Central memory CD8-positive, alpha-beta T cell (primary cell): ENCODE results near the gene SOX13.
"Not testable (repeated sequence)": the region's sequence is repeated elsewhere in the genome, so short reads cannot be mapped to it uniquely, and the experiment has no call there.

ENCODE experiments used
- ATAC-seq: fragments of 150-1000 bp; cut with Tn5 transposase; replicated peaks from 2 replicates; pipeline ENCODE4 v1.10.0; 2022; ENCODE audit warnings: mild to moderate bottlenecking, moderate FRiP score, moderate number of reproducible peaks; ENCODE audit not compliant: poor library complexity, severe bottlenecking; ENCODE audit errors: extremely low read depth
- DNase-seq, 2 donors: peaks; one replicate each; pipeline ENCODE4 v3.0.0; 2021; ENCODE audit warnings: low spot score in 2 of 2
- H3K27ac Mint-ChIP-seq: one replicate; pipeline ENCODE4 v1.8.0; 2022; ENCODE audit warnings: low read depth, mild to moderate bottlenecking, moderate library complexity, mixed read lengths
- H3K27me3 Mint-ChIP-seq: one replicate; pipeline ENCODE4 v1.8.0; 2022; ENCODE audit warnings: mixed read lengths
- H3K36me3 Mint-ChIP-seq: one replicate; pipeline ENCODE4 v1.8.0; 2022; ENCODE audit warnings: mild to moderate bottlenecking, moderate library complexity, mixed read lengths; ENCODE audit not compliant: insufficient read depth
- H3K4me1 Mint-ChIP-seq: one replicate; pipeline ENCODE4 v1.8.0; 2022; ENCODE audit warnings: mixed read lengths
- H3K4me3 Mint-ChIP-seq: one replicate; pipeline ENCODE4 v1.8.0; 2022; ENCODE audit warnings: mild to moderate bottlenecking, moderate library complexity, mixed read lengths
- H3K9me3 Mint-ChIP-seq: one replicate; pipeline ENCODE4 v1.8.0; 2022; ENCODE audit warnings: mixed read lengths

The SOX13 gene

GRCh38 chr1:204043680-204044079, 29.2 kb upstream of the SOX13 start:
- Mint-ChIP-seq H3K27me3 (peaks cover 10% of the 10 kb centered on the region), H3K36me3 (no peaks in the 10 kb centered on the region), H3K4me3 (no peak overlapping the region), H3K9me3 (no peaks in the 10 kb centered on the region), H3K27ac (no peak overlapping the region), H3K4me1 (no peaks in the 10 kb centered on the region)
- no peak for ATAC-seq
- no peak for DNase-seq

- Mint-ChIP-seq H3K9me3 (no peaks in the 10 kb centered on the region), H3K27ac (no peak overlapping the region), H3K36me3 (no peaks in the 10 kb centered on the region), H3K4me1 (no peaks in the 10 kb centered on the region), H3K27me3 (peaks cover 10% of the 10 kb centered on the region), H3K4me3 (no peak overlapping the region)
- DNase-seq (no peak), ATAC-seq (no peak)
Measured at GRCh38 chr1:204044448-204044847, 28.5 kb upstream of the SOX13 start.

GRCh38 chr1:204045430-204045829, 27.5 kb upstream of the SOX13 start:
- Mint-ChIP-seq H3K4me3 (no peak overlapping the region), H3K27me3 (peaks cover 10% of the 10 kb centered on the region), H3K9me3 (no peaks in the 10 kb centered on the region), H3K36me3 (no peaks in the 10 kb centered on the region), H3K27ac (no peak overlapping the region), H3K4me1 (no peaks in the 10 kb centered on the region)
- DNase-seq: no peak
- ATAC-seq: no peak

GRCh38 chr1:204046346-204046745, 26.6 kb upstream of the SOX13 start:
- Mint-ChIP-seq H3K27me3 (peaks cover 10% of the 10 kb centered on the region), H3K9me3 (no peaks in the 10 kb centered on the region), H3K4me3 (no peak overlapping the region), H3K36me3 (no peaks in the 10 kb centered on the region), H3K4me1 (no peaks in the 10 kb centered on the region), H3K27ac (no peak overlapping the region)
- ATAC-seq (no peak), DNase-seq (no peak)

- not testable (repeated sequence) for H3K4me1 Mint-ChIP-seq, H3K4me3 Mint-ChIP-seq, H3K9me3 Mint-ChIP-seq, H3K27ac Mint-ChIP-seq, ATAC-seq, DNase-seq, H3K36me3 Mint-ChIP-seq
- peaks cover 10% of the 10 kb centered on the region for H3K27me3 Mint-ChIP-seq
Measured at GRCh38 chr1:204048796-204049195, 24.1 kb upstream of the SOX13 start.

GRCh38 chr1:204051258-204051657, 21.7 kb upstream of the SOX13 start:
- Mint-ChIP-seq H3K27me3 (peaks cover 13% of the 10 kb centered on the region), H3K27ac (no peak overlapping the region), H3K4me1 (no peaks in the 10 kb centered on the region), H3K4me3 (no peak overlapping the region), H3K36me3 (no peaks in the 10 kb centered on the region), H3K9me3 (no peaks in the 10 kb centered on the region)
- ATAC-seq (no peak), DNase-seq (no peak)

GRCh38 chr1:204051718-204052117, 21.2 kb upstream of the SOX13 start:
- ATAC-seq (no peak), DNase-seq (no peak)
- Mint-ChIP-seq H3K4me1 (no peaks in the 10 kb centered on the region), H3K4me3 (no peak overlapping the region), H3K27me3 (peaks cover 17% of the 10 kb centered on the region), H3K36me3 (no peaks in the 10 kb centered on the region), H3K9me3 (no peaks in the 10 kb centered on the region), H3K27ac (no peak overlapping the region)

GRCh38 chr1:204053893-204054292, 19.0 kb upstream of the SOX13 start:
- Mint-ChIP-seq H3K27me3 (peaks cover 17% of the 10 kb centered on the region), H3K36me3 (no peaks in the 10 kb centered on the region), H3K9me3 (no peaks in the 10 kb centered on the region), H3K4me1 (no peaks in the 10 kb centered on the region), H3K27ac (no peak overlapping the region), H3K4me3 (no peak overlapping the region)
- DNase-seq (no peak), ATAC-seq (no peak)

- H3K4me3 Mint-ChIP-seq: no peak overlapping the region
- peaks cover 17% of the 10 kb centered on the region for H3K27me3 Mint-ChIP-seq
- no peak overlapping the region for H3K27ac Mint-ChIP-seq
- DNase-seq (no peak), ATAC-seq (no peak)
- H3K4me1 Mint-ChIP-seq: peaks cover 7% of the 10 kb centered on the region
- no peaks in the 10 kb centered on the region for H3K9me3 Mint-ChIP-seq
- H3K36me3 Mint-ChIP-seq: peaks cover 1% of the 10 kb centered on the region
Measured at GRCh38 chr1:204059970-204060369, 12.9 kb upstream of the SOX13 start.

- no peak overlapping the region for H3K4me3 Mint-ChIP-seq
- no peaks in the 10 kb centered on the region for H3K9me3 Mint-ChIP-seq
- H3K27me3 Mint-ChIP-seq: no peaks in the 10 kb centered on the region
- DNase-seq (no peak), ATAC-seq (no peak)
- H3K4me1 Mint-ChIP-seq: peaks cover 7% of the 10 kb centered on the region
- H3K36me3 Mint-ChIP-seq: peaks cover 1% of the 10 kb centered on the region
- H3K27ac Mint-ChIP-seq: no peak overlapping the region
Measured at GRCh38 chr1:204062106-204062505, 10.8 kb upstream of the SOX13 start.

GRCh38 chr1:204065174-204065985, 7.5 kb upstream of the SOX13 start:
- Mint-ChIP-seq H3K27me3 (no peaks in the 10 kb centered on the region), H3K27ac (no peak overlapping the region), H3K4me1 (peaks cover 7% of the 10 kb centered on the region), H3K4me3 (no peak overlapping the region), H3K9me3 (no peaks in the 10 kb centered on the region), H3K36me3 (peaks cover 1% of the 10 kb centered on the region)
- no peak for DNase-seq
- ATAC-seq: no peak

- H3K27ac Mint-ChIP-seq: no peak overlapping the region
- H3K36me3 Mint-ChIP-seq: peaks cover 1% of the 10 kb centered on the region
- H3K9me3 Mint-ChIP-seq: no peaks in the 10 kb centered on the region
- no peak overlapping the region for H3K4me3 Mint-ChIP-seq
- no peaks in the 10 kb centered on the region for H3K27me3 Mint-ChIP-seq
- DNase-seq: no peak
- ATAC-seq: no peak
- peaks cover 7% of the 10 kb centered on the region for H3K4me1 Mint-ChIP-seq
Measured at GRCh38 chr1:204065986-204066300, 7.0 kb upstream of the SOX13 start.

- no peak overlapping the region for H3K27ac Mint-ChIP-seq
- ATAC-seq (no peak), DNase-seq (no peak)
- no peak overlapping the region for H3K4me3 Mint-ChIP-seq
- H3K27me3 Mint-ChIP-seq: no peaks in the 10 kb centered on the region
- H3K9me3 Mint-ChIP-seq: no peaks in the 10 kb centered on the region
- peaks cover 7% of the 10 kb centered on the region for H3K4me1 Mint-ChIP-seq
- H3K36me3 Mint-ChIP-seq: peaks cover 1% of the 10 kb centered on the region
Measured at GRCh38 chr1:204067935-204068334, 5.0 kb upstream of the SOX13 start.
